Esophagus squamous epithelium (tissue), 4 donors: ENCODE results near the gene TBC1D12.

Experiments used
- CTCF ChIP-seq, 6 experiments: fragments of 450-650 bp in 4 of 6; fragments of 200-600 bp in 2 of 6; sonication (generic) in 2 of 6; IDR thresholded peaks; one replicate each; pipeline ENCODE4 v1.5.1; 2016 to 2019; ENCODE audit warnings: antibody characterized with exemption in 6 of 6, mild to moderate bottlenecking in 4 of 6, moderate library complexity in 4 of 6
- POLR2A ChIP-seq, 4 donors: fragments of 450-650 bp; IDR thresholded peaks; one replicate each; pipeline ENCODE4 v1.6.1; 2017; ENCODE audit warnings: antibody characterized with exemption in 4 of 4, mild to moderate bottlenecking in 4 of 4, moderate library complexity in 3 of 4

GRCh38 chr10:94443047-94443446 is 40.7 kb downstream of the TBC1D12 start:
- TF ChIP-seq CTCF (IDR thresholded peaks at IDR 0.05) = no peak
- TF ChIP-seq POLR2A (IDR thresholded peaks at IDR 0.05) = no peak
